OCI-LY7 (cell line): ENCODE results near the gene IL1RL2.

Source experiments
- CTCF ChIP-seq: fragments of 200-600 bp; sonication (generic); conservative IDR thresholded peaks from 2 replicates; pipeline ENCODE4 v1.5.1; 2014; ENCODE audit warnings: mild to moderate bottlenecking, antibody characterized with exemption, low read length, moderate library complexity, mixed read lengths
- EZH2phosphoT487 ChIP-seq: fragments of 200-600 bp; sonication (generic); IDR thresholded peaks from 2 replicates; pipeline ENCODE4 v1.6.1; 2018; ENCODE audit warnings: low read depth, borderline replicate concordance, mild to moderate bottlenecking, mixed run types, antibody characterized with exemption, low read length, moderate library complexity, mixed read lengths

- no peak for TF ChIP-seq CTCF
- no peak for TF ChIP-seq EZH2phosphoT487
Measured at GRCh38 chr2:102256276-102256675, 69.5 kb downstream of the IL1RL2 start.
